Spleen (tissue), 7 donors: ENCODE measurements around the gene NHLRC4.

Experiments
- POLR2A ChIP-seq, 3 donors: fragments of 450-650 bp; IDR thresholded peaks; one replicate each; pipeline ENCODE4 v1.5.1; 2017; ENCODE audit warnings: antibody characterized with exemption in 3 of 3, mild to moderate bottlenecking in 1 of 3
- TF ChIP-seq, protein P1 (sequence below), 11 experiments: fragments of 200-600 bp in 7 of 11; fragments of 450-650 bp in 4 of 11; sonication (generic) in 4 of 11; IDR thresholded peaks in 8 of 11; conservative IDR thresholded peaks in 3 of 11; 1 replicate in 7 of 11; 2 replicates in 4 of 11; pipeline versions ENCODE4 v1.4.0 to v1.8.0; 2016 to 2021; ENCODE audit warnings: antibody characterized with exemption in 11 of 11, inconsistent platforms in 4 of 11, mild to moderate bottlenecking in 1 of 11
- donor health status: DM: no; HTN: no; CAD: no; lungs with moderate emphysema.
- donor health status: DM: no; HTN: no; CAD: no.
- donor health status: DM: no; HTN: no; CAD: no.

DNA sequence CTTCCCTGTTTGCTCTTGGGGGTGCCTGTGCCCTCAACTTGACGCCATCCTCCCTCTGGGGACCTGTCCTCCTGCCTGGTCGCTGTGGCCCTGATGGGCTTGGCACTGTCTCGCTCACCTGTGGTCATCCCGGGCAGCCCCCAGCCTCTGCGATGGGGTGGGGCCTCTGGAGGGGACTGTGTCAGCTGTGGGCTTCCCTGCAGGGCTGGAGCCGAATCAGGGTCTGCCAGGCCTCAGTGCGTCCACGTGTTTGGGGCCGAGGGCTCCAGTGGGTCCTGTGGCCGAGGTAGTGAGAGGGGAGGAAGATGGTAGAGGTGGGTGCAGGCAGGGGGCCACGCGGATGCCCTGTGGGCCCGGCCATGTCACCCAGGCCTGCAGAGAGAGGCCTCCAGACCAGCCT, 11.0 kb downstream of the NHLRC4 start:
- TF ChIP-seq, protein P1, sequence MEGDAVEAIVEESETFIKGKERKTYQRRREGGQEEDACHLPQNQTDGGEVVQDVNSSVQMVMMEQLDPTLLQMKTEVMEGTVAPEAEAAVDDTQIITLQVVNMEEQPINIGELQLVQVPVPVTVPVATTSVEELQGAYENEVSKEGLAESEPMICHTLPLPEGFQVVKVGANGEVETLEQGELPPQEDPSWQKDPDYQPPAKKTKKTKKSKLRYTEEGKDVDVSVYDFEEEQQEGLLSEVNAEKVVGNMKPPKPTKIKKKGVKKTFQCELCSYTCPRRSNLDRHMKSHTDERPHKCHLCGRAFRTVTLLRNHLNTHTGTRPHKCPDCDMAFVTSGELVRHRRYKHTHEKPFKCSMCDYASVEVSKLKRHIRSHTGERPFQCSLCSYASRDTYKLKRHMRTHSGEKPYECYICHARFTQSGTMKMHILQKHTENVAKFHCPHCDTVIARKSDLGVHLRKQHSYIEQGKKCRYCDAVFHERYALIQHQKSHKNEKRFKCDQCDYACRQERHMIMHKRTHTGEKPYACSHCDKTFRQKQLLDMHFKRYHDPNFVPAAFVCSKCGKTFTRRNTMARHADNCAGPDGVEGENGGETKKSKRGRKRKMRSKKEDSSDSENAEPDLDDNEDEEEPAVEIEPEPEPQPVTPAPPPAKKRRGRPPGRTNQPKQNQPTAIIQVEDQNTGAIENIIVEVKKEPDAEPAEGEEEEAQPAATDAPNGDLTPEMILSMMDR (IDR thresholded peaks at IDR 0.05 in 8 of 11, conservative IDR thresholded peaks at IDR 0.05 in 3 of 11) = no peak
- no peak for TF ChIP-seq POLR2A (IDR thresholded peaks at IDR 0.05)
